ENCODE measurements around the gene RASD2.

RASD2 gene

GRCh38 chr22:35598396-35598710 lies 57.7 kb downstream of the RASD2 start:
- FAIRE-seq (no peak), DNase-seq (ENCODE audit: insufficient read length, low spot score) (no peak)

- no peak for FAIRE-seq
- no peak for DNase-seq (ENCODE audit: insufficient read length, low spot score)
Observed at GRCh38 chr22:35599364-35599763, 58.7 kb downstream of the RASD2 start.

DNA sequence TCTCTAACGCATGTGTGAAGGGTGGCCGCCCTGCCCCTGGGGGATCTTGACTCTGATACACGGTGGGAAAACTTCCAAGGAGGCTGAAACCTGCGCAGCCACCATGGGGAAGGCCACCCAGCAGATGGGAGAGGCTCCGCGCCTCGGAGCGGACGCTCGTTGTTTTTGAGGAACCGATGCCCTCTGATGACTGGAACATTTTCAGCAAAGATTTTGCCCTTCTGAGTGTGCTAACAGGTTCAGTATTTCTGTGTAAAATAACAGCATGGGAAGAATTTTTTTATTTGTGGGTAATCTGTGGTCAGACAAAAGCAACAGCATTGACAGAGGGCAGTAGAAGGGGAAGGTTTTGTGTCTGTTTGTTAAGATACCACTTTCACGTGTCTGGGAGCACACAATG lies 59.8 kb downstream of the RASD2 start:
- FAIRE-seq (no peak), DNase-seq (ENCODE audit: insufficient read length, low spot score) (no peak)

DNA sequence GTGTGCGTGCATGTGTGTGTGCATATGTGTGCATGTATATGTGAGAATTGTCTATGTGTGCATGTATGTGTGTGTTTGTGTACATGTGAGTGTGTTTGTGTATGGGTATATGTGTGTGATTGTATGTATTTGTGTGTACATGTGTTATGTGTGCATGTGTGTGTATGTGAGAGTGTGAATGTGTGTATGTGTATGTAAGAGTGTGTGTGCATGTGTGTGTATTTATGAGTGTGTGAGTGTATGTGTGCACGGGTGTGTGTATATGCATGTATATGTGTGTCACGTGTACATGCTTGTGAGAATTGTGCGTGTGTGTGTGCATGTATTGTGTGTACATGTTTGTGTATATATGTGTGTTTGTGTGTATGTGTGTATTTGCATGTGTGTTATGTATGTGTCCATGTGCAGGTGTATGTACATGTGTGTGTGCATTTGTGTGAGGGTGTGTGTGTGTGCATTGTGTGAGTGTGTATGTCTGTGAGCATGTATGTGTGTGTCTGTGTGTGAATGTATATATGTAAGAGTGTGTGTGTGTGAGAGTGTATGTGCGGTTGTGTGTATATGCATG lies 60.5 kb downstream of the RASD2 start:
- no peak for FAIRE-seq
- DNase-seq (ENCODE audit: insufficient read length, low spot score): no peak

GRCh38 chr22:35601743-35602615 lies 61.3 kb downstream of the RASD2 start:
- no peak for FAIRE-seq
- no peak for DNase-seq (ENCODE audit: insufficient read length, low spot score)

Data from GM19239 (cell line).